Measurements from ENCODE around the gene JAKMIP1. TPM values are rescaled to one million over a fixed set of nuclear protein-coding genes. Genes with fewer than 3 reads are reported as not detected.

The JAKMIP1 gene
- total RNA-seq, 2 experiments from 2014 or later, result 2.0 to 2.1 TPM

- no peak for ATAC-seq (ENCODE audit: poor library complexity)
These were observed 109.4 kb downstream of the JAKMIP1 start for GRCh38 chr4:6090931-6091330.

DNA sequence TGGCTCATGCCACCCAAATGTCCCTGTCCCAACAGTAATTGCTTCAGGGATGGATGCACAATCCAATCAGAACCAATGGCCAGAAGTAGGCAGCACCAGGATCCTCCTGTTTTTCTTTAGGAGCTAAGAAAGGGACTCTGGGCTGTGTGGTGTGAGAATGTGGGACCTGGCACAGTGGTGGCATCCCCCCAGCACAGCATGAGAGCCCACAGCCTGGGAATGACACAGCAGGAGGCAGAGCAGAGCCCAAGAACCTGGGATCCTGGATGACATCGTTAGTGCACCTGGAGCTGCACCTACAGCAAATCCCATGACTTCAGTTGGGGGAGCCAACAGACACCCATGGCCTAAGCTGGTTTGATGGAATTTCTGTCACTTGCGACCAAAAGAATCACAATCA lies 111.4 kb downstream of the JAKMIP1 start:
- H3K27ac Mint-ChIP-seq, result no peak overlapping the region
- peaks cover 4% of the 10 kb centered on the region for H3K4me1 Mint-ChIP-seq (ENCODE audit: low read depth)
- intact Hi-C loops (cut with DNase I, micrococcal nuclease), result no loop called here
- H3K27ac ChIP-seq (ENCODE audit: low read depth in 1 of 2, low read length in 2 of 2), result no peak overlapping the region
- H3K27me3 Mint-ChIP-seq, result peaks cover 3% of the 10 kb centered on the region
- H3K27me3 ChIP-seq (ENCODE audit: control insufficient read depth in 1 of 2, insufficient read depth in 2 of 2, low read length in 2 of 2), result no peaks in the 10 kb centered on the region
- DNase-seq (no peak), ATAC-seq (ENCODE audit: poor library complexity) (no peak)
- POLR2A ChIA-PET, result no interaction called here
- H3K4me3 Mint-ChIP-seq, result no peak overlapping the region
- H3K4me1 ChIP-seq (ENCODE audit: insufficient read depth, low read length), result peaks cover 13% of the 10 kb centered on the region
- CTCF ChIA-PET, result no interaction called here
- no peaks in the 10 kb centered on the region for H3K9me3 Mint-ChIP-seq
- TF ChIP-seq, protein P1, sequence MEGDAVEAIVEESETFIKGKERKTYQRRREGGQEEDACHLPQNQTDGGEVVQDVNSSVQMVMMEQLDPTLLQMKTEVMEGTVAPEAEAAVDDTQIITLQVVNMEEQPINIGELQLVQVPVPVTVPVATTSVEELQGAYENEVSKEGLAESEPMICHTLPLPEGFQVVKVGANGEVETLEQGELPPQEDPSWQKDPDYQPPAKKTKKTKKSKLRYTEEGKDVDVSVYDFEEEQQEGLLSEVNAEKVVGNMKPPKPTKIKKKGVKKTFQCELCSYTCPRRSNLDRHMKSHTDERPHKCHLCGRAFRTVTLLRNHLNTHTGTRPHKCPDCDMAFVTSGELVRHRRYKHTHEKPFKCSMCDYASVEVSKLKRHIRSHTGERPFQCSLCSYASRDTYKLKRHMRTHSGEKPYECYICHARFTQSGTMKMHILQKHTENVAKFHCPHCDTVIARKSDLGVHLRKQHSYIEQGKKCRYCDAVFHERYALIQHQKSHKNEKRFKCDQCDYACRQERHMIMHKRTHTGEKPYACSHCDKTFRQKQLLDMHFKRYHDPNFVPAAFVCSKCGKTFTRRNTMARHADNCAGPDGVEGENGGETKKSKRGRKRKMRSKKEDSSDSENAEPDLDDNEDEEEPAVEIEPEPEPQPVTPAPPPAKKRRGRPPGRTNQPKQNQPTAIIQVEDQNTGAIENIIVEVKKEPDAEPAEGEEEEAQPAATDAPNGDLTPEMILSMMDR (IDR thresholded peaks at IDR 0.05), result no peak
- no peaks in the 10 kb centered on the region for H3K36me3 ChIP-seq (ENCODE audit: insufficient read depth, low read length)
- H3K4me3 ChIP-seq (ENCODE audit: low read length), result no peak overlapping the region
- H3K36me3 Mint-ChIP-seq (ENCODE audit: low read depth), result no peaks in the 10 kb centered on the region
- H3K9me3 ChIP-seq (ENCODE audit: control insufficient read depth in 1 of 2, insufficient read depth in 1 of 2, low read length in 2 of 2), result peaks cover 0 to 6% of the 10 kb centered on the region in 2 experiments

More at GRCh38 chr4:6090931-6091330, 109.4 kb downstream of the JAKMIP1 start:
- Histone ChIP-seq H3K4me1 (ENCODE audit: insufficient read depth, low read length) (peaks cover 13% of the 10 kb centered on the region), H3K36me3 (ENCODE audit: insufficient read depth, low read length) (no peaks in the 10 kb centered on the region), H3K9me3 (ENCODE audit: control insufficient read depth in 1 of 2, insufficient read depth in 1 of 2, low read length in 2 of 2) (no peaks in the 10 kb centered on the region), H3K4me3 (ENCODE audit: low read length) (no peak overlapping the region), H3K27me3 (ENCODE audit: control insufficient read depth in 1 of 2, insufficient read depth in 2 of 2, low read length in 2 of 2) (no peaks in the 10 kb centered on the region), H3K27ac (ENCODE audit: low read depth in 1 of 2, low read length in 2 of 2) (no peak overlapping the region)
- CTCF ChIA-PET, result no interaction called here
- intact Hi-C loops (cut with DNase I, micrococcal nuclease), result no loop called here
- no peaks in the 10 kb centered on the region for H3K36me3 Mint-ChIP-seq (ENCODE audit: low read depth)
- TF ChIP-seq, protein P1 (IDR thresholded peaks at IDR 0.05), result no peak
- DNase-seq, result no peak
- no peak overlapping the region for H3K27ac Mint-ChIP-seq
- peaks cover 4% of the 10 kb centered on the region for H3K4me1 Mint-ChIP-seq (ENCODE audit: low read depth)
- no peak overlapping the region for H3K4me3 Mint-ChIP-seq
- peaks cover 3% of the 10 kb centered on the region for H3K27me3 Mint-ChIP-seq
- H3K9me3 Mint-ChIP-seq, result no peaks in the 10 kb centered on the region
- POLR2A ChIA-PET, result no interaction called here

- ChIA-PET CTCF (no interaction called here), POLR2A (no interaction called here)
- ATAC-seq (ENCODE audit: poor library complexity) (no peak), DNase-seq (no peak)
- no peaks in the 10 kb centered on the region for H3K9me3 Mint-ChIP-seq
- Histone ChIP-seq H3K36me3 (ENCODE audit: insufficient read depth, low read length) (no peaks in the 10 kb centered on the region), H3K9me3 (ENCODE audit: control insufficient read depth in 1 of 2, insufficient read depth in 1 of 2, low read length in 2 of 2) (peaks cover 0 to 6% of the 10 kb centered on the region in 2 experiments), H3K27me3 (ENCODE audit: control insufficient read depth in 1 of 2, insufficient read depth in 2 of 2, low read length in 2 of 2) (no peaks in the 10 kb centered on the region), H3K4me1 (ENCODE audit: insufficient read depth, low read length) (peaks cover 13% of the 10 kb centered on the region), H3K4me3 (ENCODE audit: low read length) (no peak overlapping the region), H3K27ac (ENCODE audit: low read depth in 1 of 2, low read length in 2 of 2) (no peak overlapping the region)
- no peak overlapping the region for H3K27ac Mint-ChIP-seq
- TF ChIP-seq, protein P1 (IDR thresholded peaks at IDR 0.05), result no peak
- H3K27me3 Mint-ChIP-seq, result peaks cover 3% of the 10 kb centered on the region
- peaks cover 4% of the 10 kb centered on the region for H3K4me1 Mint-ChIP-seq (ENCODE audit: low read depth)
- no peak overlapping the region for H3K4me3 Mint-ChIP-seq
- intact Hi-C loops (cut with DNase I, micrococcal nuclease), result no loop called here
- no peaks in the 10 kb centered on the region for H3K36me3 Mint-ChIP-seq (ENCODE audit: low read depth)
These were observed 112.5 kb downstream of the JAKMIP1 start for GRCh38 chr4:6087669-6088341.
